ENCODE results near the gene ME3.
"Not testable (repeated sequence)": the region's sequence is repeated elsewhere in the genome, so short reads cannot be mapped to it uniquely, and the experiment has no call there.

Gene ME3

GRCh38 chr11:86621854-86622253 is 50.6 kb downstream of the ME3 start:
- DNase-seq (ENCODE audit: low read depth in 2 of 2): no peak

- DNase-seq (ENCODE audit: low read depth in 2 of 2): peak; percentile 44 to 52
These were observed 51.4 kb downstream of the ME3 start for GRCh38 chr11:86620891-86621521.

GRCh38 chr11:86619428-86619827 is 53.0 kb downstream of the ME3 start:
- DNase-seq (ENCODE audit: low read depth in 2 of 2): not testable (repeated sequence)

GRCh38 chr11:86617502-86617901 is 54.9 kb downstream of the ME3 start:
- DNase-seq (ENCODE audit: low read depth in 2 of 2): peak in 1 of 2 experiments; percentile 16

- DNase-seq (ENCODE audit: low read depth in 2 of 2): no peak
These were observed 56.9 kb downstream of the ME3 start for GRCh38 chr11:86615487-86615886.

- DNase-seq (ENCODE audit: low read depth in 2 of 2): no peak
These were observed 61.7 kb downstream of the ME3 start for GRCh38 chr11:86610559-86611341.

GRCh38 chr11:86608251-86608799 is 64.1 kb downstream of the ME3 start:
- DNase-seq (ENCODE audit: low read depth in 2 of 2): peak in 1 of 2 experiments; percentile 54

- no peak for DNase-seq (ENCODE audit: low read depth in 2 of 2)
These were observed 65.5 kb downstream of the ME3 start for GRCh38 chr11:86606836-86607481.

GRCh38 chr11:86606270-86606835 is 66.1 kb downstream of the ME3 start:
- no peak for DNase-seq (ENCODE audit: low read depth in 2 of 2)

- DNase-seq (ENCODE audit: low read depth in 2 of 2): no peak
These were observed 75.4 kb downstream of the ME3 start for GRCh38 chr11:86596861-86597586.

- DNase-seq (ENCODE audit: low read depth in 2 of 2): no peak
These were observed 76.5 kb downstream of the ME3 start for GRCh38 chr11:86595955-86596354.

- no peak for DNase-seq (ENCODE audit: low read depth in 2 of 2)
These were observed 77.0 kb downstream of the ME3 start for GRCh38 chr11:86595451-86595850.

- no peak for DNase-seq (ENCODE audit: low read depth in 2 of 2)
These were observed 77.7 kb downstream of the ME3 start for GRCh38 chr11:86594746-86595145.

GRCh38 chr11:86593833-86594232 is 78.6 kb downstream of the ME3 start:
- DNase-seq (ENCODE audit: low read depth in 2 of 2): no peak

GRCh38 chr11:86592659-86593451 is 79.6 kb downstream of the ME3 start:
- DNase-seq (ENCODE audit: low read depth in 2 of 2): no peak

- no peak for DNase-seq (ENCODE audit: low read depth in 2 of 2)
These were observed 80.3 kb downstream of the ME3 start for GRCh38 chr11:86592047-86592591.

GRCh38 chr11:86591631-86592030 is 80.8 kb downstream of the ME3 start:
- no peak for DNase-seq (ENCODE audit: low read depth in 2 of 2)

GRCh38 chr11:86589856-86590589 is 82.4 kb downstream of the ME3 start:
- DNase-seq (ENCODE audit: low read depth in 2 of 2): no peak

- DNase-seq (ENCODE audit: low read depth in 2 of 2): no peak
These were observed 83.2 kb downstream of the ME3 start for GRCh38 chr11:86589204-86589603.
